Measurements from ENCODE around the gene NCEH1. TPM values are rescaled to one million over a fixed set of nuclear protein-coding genes. Genes with fewer than 3 reads are reported as not detected.

NCEH1 gene
- total RNA-seq, 1 experiment from 2014 or later: 73.0 TPM

- H3K36me3 ChIP-seq (ENCODE audit: control insufficient read depth, insufficient read depth, low read length): no peaks in the 10 kb centered on the region
- ATAC-seq (no peak), DNase-seq (ENCODE audit: low read depth, low spot score) (no peak)
- no TSS peak for BruUV-seq (replicated peaks)
- ChIA-PET POLR2A (interaction anchor here (0.7 kb wide), 1 partner anchor 751 kb away, joined by 3 read pairs; no protein-coding TSS in a partner anchor), CTCF (no interaction called here)
- in situ Hi-C loops (cut with HindIII; ENCODE audit: low pct_unique_long_range_greater_than_20kb, low sequenced_read_pairs) (no loop called here), intact Hi-C loops (cut with micrococcal nuclease; ENCODE audit: unreplicated experiment) (no loop called here)
- peaks cover 3% of the 10 kb centered on the region; the same call in 1 of the 2 replicates for H3K4me1 ChIP-seq (ENCODE audit: control insufficient read depth, insufficient read depth, low read length)
- no peak for TF ChIP-seq POLR2AphosphoS5 (IDR thresholded peaks at IDR 0.05; ENCODE audit: low read depth, low read length)
- TF ChIP-seq SIN3A (IDR thresholded peaks at IDR 0.05; ENCODE audit: borderline replicate concordance, insufficient read depth, low read depth, low read length): no peak
- TF ChIP-seq REST (IDR thresholded peaks at IDR 0.05; ENCODE audit: insufficient read depth in 1 of 2, low read depth in 2 of 2, low read length in 1 of 2): no peak
- TF ChIP-seq TCF7L2 (IDR thresholded peaks at IDR 0.05; ENCODE audit: low read depth, low read length): no peak
- no peak for TF ChIP-seq CTCF (IDR thresholded peaks at IDR 0.05)
- H3K27me3 ChIP-seq (ENCODE audit: control insufficient read depth, insufficient read depth, low read length): no peaks in the 10 kb centered on the region
- H3K27ac ChIP-seq (ENCODE audit: low read length): no peak overlapping the region
- H3K9me3 ChIP-seq (ENCODE audit: control insufficient read depth, insufficient read depth, low read depth, low read length): no peaks in the 10 kb centered on the region
- no peak overlapping the region for H3K4me3 ChIP-seq (ENCODE audit: low read depth in 2 of 2, low read length in 2 of 2)
Measured at GRCh38 chr3:172600644-172601065, 110.2 kb downstream of the NCEH1 start.

GRCh38 chr3:172598904-172599303 is 112.0 kb downstream of the NCEH1 start:
- POLR2A ChIA-PET: no interaction called here
- no peak for ATAC-seq
- intact Hi-C loops (cut with micrococcal nuclease; ENCODE audit: unreplicated experiment): no loop called here

More at GRCh38 chr3:172598904-172599303, 112.0 kb downstream of the NCEH1 start:
- Histone ChIP-seq H3K9me3 (ENCODE audit: control insufficient read depth, insufficient read depth, low read depth, low read length) (no peaks in the 10 kb centered on the region), H3K27ac (ENCODE audit: low read length) (no peak overlapping the region), H3K4me1 (ENCODE audit: control insufficient read depth, insufficient read depth, low read length) (peaks cover 4% of the 10 kb centered on the region; the same call in 1 of the 2 replicates), H3K36me3 (ENCODE audit: control insufficient read depth, insufficient read depth, low read length) (no peaks in the 10 kb centered on the region), H3K27me3 (ENCODE audit: control insufficient read depth, insufficient read depth, low read length) (no peaks in the 10 kb centered on the region), H3K4me3 (ENCODE audit: low read depth in 2 of 2, low read length in 2 of 2) (no peak overlapping the region)
- TF ChIP-seq CTCF (IDR thresholded peaks at IDR 0.05) (no peak), SIN3A (IDR thresholded peaks at IDR 0.05; ENCODE audit: borderline replicate concordance, insufficient read depth, low read depth, low read length) (no peak), REST (IDR thresholded peaks at IDR 0.05; ENCODE audit: insufficient read depth in 1 of 2, low read depth in 2 of 2, low read length in 1 of 2) (no peak), TCF7L2 (IDR thresholded peaks at IDR 0.05; ENCODE audit: low read depth, low read length) (no peak), POLR2AphosphoS5 (IDR thresholded peaks at IDR 0.05; ENCODE audit: low read depth, low read length) (no peak)
- BruUV-seq (replicated peaks): no TSS peak
- no peak for DNase-seq (ENCODE audit: low read depth, low spot score)
- in situ Hi-C loops (cut with HindIII; ENCODE audit: low pct_unique_long_range_greater_than_20kb, low sequenced_read_pairs): loop anchor here (25.0 kb wide), 1 partner anchor 112 kb away; no protein-coding TSS in a partner anchor
- CTCF ChIA-PET: no interaction called here
